ENCODE data around the gene TIGD4. TPM values are rescaled to one million over a fixed set of nuclear protein-coding genes. Genes with fewer than 3 reads are reported as not detected.

Gene TIGD4
- 0.18 and 0.30 TPM in 2 replicates for total RNA-seq

DNA sequence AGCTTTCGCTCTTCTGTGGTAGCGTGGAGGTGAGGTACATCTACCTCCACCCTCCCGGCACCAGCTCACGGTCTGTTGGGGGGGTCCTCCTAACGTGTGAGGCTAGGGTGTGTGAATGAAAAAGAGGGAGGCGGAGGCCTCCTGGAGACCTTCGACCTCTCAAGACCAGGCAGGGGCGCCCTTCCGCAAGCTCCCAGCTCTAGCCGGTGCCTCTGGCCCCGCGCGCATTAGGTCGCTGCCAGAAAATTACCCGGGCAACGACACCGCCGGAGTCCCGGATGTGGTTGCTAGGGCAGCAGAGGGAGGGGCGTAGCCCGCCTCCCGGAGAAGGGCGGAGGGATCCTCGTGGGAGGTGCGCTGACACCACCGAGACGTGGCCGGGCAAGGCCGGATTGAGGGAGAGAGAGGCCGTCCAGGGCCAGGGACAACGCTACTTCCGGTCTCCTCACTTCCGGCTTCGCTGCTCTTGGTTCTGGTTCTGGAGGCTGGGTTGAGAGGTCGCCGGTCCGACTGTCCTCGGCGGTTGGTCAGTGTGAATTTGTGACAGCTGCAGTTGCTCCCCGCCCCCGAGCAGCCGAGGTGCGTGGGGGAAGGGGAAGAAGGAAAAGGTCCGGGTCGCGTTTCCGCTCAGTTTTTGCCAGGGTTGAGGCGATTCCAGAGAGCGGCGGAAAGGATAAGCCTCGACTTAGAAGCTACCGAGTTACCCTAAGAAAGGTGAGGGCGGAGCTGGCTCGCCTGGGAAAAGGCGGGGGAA lies at the start of gene TIGD4, which contains the start of gene ARFIP1:
TSS of gene TIGD4 (minus strand) at position 218 of the 754 bp plus-strand sequence. CDS start 8,726 bp downstream, outside the sequence.
TSS of gene ARFIP1 (plus strand) at position 442 of the 754 bp plus-strand sequence. CDS start 49,680 bp downstream, outside the sequence.

Other genes with a start within 250 kb of the TIGD4 start
- gene FBXW7, start 243.6 kb downstream of the TIGD4 start, total RNA-seq = 74.7 and 153 TPM in 2 replicates
- 4.8 and 9.8 TPM in 2 replicates for gene TMEM154, start 99.7 kb downstream of the TIGD4 start, total RNA-seq
- gene ARFIP1, start 224 bp upstream of the TIGD4 start, total RNA-seq = 38.6 and 54.5 TPM in 2 replicates
- gene FHDC1, start 156.6 kb upstream of the TIGD4 start, total RNA-seq = 0.28 and 0.30 TPM in 2 replicates

Data from smooth muscle cell of the umbilical artery (primary cell).